Stomach (tissue), 9 donors: Measurements from ENCODE around the gene RING1. TPM values are rescaled to one million over a fixed set of nuclear protein-coding genes. Genes with fewer than 3 reads are reported as not detected.

ENCODE experiments used
- DNase-seq, 2 donors: peaks; one replicate each; pipeline versions ENCODE4 v3.0.0 to v3.0.0-alpha.2; 2013 to 2019
- H3K27ac ChIP-seq, 5 donors: fragments of 200-600 bp in 4 of 5; sonication (generic) in 4 of 5; one replicate each; pipeline ENCODE4 v1.5.1; 2013 to 2019; ENCODE audit warnings: mild to moderate bottlenecking in 1 of 5, moderate library complexity in 1 of 5
- H3K27me3 ChIP-seq, 3 donors: fragments of 200-600 bp; sonication (generic); one replicate each; pipeline ENCODE4 v1.5.1; 2017 to 2019; ENCODE audit warnings: mixed run types in 1 of 3
- H3K36me3 ChIP-seq, 4 donors: fragments of 200-600 bp; sonication (generic); 1 replicate in 3 of 4; 2 replicates in 1 of 4; pipeline ENCODE4 v1.5.1; 2016 to 2019
- H3K4me1 ChIP-seq, 4 donors: fragments of 200-600 bp; sonication (generic); one replicate each; pipeline ENCODE4 v1.5.1; 2016 to 2019
- H3K4me3 ChIP-seq, 4 donors: fragments of 200-600 bp; sonication (generic) in 3 of 4; one replicate each; pipeline ENCODE4 v1.5.1; 2016 to 2019; ENCODE audit warnings: mild to moderate bottlenecking in 1 of 4
- H3K9me3 ChIP-seq, 4 donors: fragments of 200-600 bp; sonication (generic); one replicate each; pipeline ENCODE4 v1.5.1; 2016 to 2019
- EP300 ChIP-seq: sonication (generic); formaldehyde crosslinking; IDR thresholded peaks from one replicate; pipeline ENCODE4 v1.6.1; 2017; ENCODE audit warnings: antibody characterized with exemption
- POLR2A ChIP-seq, 4 donors: fragments of 450-650 bp; IDR thresholded peaks; one replicate each; pipeline ENCODE4 v1.6.1; 2016; ENCODE audit warnings: antibody characterized with exemption in 4 of 4, control low read depth in 2 of 4, mild to moderate bottlenecking in 1 of 4, moderate library complexity in 1 of 4
- POLR2AphosphoS5 ChIP-seq, 3 donors: sonication (generic); formaldehyde crosslinking; IDR thresholded peaks; one replicate each; pipeline ENCODE4 v1.6.1; 2016; ENCODE audit warnings: antibody characterized with exemption in 3 of 3
- WGBS, 5 donors: extraction: QIAGEN DNeasy Blood & Tissue Kit in 3 of 5; methylation state at CpG; one replicate each; pipeline versions ENCODE4 v1.1.5 to v1.1.7; 2013 to 2018; 5-methylcytosine and 5-hydroxymethylcytosine counted together
- intact Hi-C: fragments of 100-400 bp; cut with DNase I; formaldehyde crosslinking; loops from one replicate; pipeline ENCODE4 v1.15.1; 2023; ENCODE audit warnings: low total_unique reads
- polyA plus RNA-seq, 3 donors: library from polyadenylated mRNA; stranded (reverse); fragments of 200-250 nt; gene quantifications; one replicate each; pipeline ENCODE4 v1.2.3, GENCODE V29; 2013
- total RNA-seq, 5 donors: library from RNA; depleted of rRNA; stranded (reverse); fragments of >200 nt; gene quantifications; one replicate each; pipeline versions ENCODE4 v1.1.0 to v1.2.3, GENCODE V29; 2014 to 2016
- TF ChIP-seq, protein P1 (sequence below), 7 experiments: fragments of 450-650 bp in 4 of 7; fragments of 200-600 bp in 3 of 7; sonication (generic) in 3 of 7; IDR thresholded peaks; one replicate each; pipeline ENCODE4 v1.5.1; 2016 to 2019; ENCODE audit warnings: antibody characterized with exemption in 7 of 7, control low read depth in 2 of 7, mild to moderate bottlenecking in 1 of 7
- donor health status: healthy with polysubstance abuse.
- donor health status: Bipolar disorder and iron deficiency.
- donor health status: healthy.

RING1 gene
- total and polyA plus RNA-seq, 8 donors = 14.3 to 140 (median 28.9) TPM

DNA sequence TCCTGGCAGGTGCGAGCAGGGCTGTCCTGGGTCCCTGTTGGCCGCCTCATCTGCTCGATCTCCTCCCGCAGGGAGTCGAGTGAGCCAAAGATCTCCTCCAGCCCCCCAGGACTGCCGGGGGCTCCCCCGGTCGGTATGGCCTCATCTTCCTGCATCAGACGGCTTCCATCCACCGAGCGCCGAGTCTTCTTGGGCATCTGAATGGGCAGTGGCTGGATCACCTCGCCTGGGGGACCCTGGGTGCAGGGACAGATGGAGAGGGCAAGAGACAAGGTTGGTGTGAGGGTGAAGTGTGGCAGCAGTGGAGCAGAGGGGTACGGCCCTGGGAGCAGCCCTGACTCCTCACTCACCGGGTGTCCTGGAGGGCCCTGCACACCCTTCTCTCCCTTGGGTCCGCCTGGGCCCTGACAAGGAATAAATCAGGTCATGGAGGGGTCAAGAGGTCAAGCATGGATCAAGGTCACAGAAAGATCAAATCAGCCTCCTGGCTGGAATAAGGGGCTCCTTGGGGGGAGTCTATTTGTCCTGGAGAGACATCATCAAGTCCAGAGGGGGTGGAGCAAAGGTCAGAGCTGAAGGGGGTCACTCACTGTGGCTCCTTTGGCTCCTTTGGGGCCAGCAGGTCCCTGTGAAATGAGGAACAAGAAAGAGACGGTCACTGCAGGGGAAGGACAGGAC is 42.6 kb upstream of the RING1 start:
- WGBS, 5 donors = 86 to 91% (median 87%) methylated on average over 14 to 17 of the region's 17 CpGs
- intact Hi-C loops = no loop called here
- no peak overlapping the region for H3K4me3 ChIP-seq
- H3K36me3 ChIP-seq = no peaks in the 10 kb centered on the region
- H3K9me3 ChIP-seq = no peaks in the 10 kb centered on the region
- peaks cover 13 to 17% (median 15%) of the 10 kb centered on the region in 4 donors for H3K4me1 ChIP-seq
- H3K27me3 ChIP-seq = peaks cover 0 to 6% (median 0%) of the 10 kb centered on the region in 3 donors
- H3K27ac ChIP-seq = no peak overlapping the region
- no peak for TF ChIP-seq POLR2A (IDR thresholded peaks at IDR 0.05)
- TF ChIP-seq EP300 = no peak
- TF ChIP-seq, protein P1, sequence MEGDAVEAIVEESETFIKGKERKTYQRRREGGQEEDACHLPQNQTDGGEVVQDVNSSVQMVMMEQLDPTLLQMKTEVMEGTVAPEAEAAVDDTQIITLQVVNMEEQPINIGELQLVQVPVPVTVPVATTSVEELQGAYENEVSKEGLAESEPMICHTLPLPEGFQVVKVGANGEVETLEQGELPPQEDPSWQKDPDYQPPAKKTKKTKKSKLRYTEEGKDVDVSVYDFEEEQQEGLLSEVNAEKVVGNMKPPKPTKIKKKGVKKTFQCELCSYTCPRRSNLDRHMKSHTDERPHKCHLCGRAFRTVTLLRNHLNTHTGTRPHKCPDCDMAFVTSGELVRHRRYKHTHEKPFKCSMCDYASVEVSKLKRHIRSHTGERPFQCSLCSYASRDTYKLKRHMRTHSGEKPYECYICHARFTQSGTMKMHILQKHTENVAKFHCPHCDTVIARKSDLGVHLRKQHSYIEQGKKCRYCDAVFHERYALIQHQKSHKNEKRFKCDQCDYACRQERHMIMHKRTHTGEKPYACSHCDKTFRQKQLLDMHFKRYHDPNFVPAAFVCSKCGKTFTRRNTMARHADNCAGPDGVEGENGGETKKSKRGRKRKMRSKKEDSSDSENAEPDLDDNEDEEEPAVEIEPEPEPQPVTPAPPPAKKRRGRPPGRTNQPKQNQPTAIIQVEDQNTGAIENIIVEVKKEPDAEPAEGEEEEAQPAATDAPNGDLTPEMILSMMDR (IDR thresholded peaks at IDR 0.05) = no peak
- no peak for TF ChIP-seq POLR2AphosphoS5 (IDR thresholded peaks at IDR 0.05)
- DNase-seq = no peak

DNA sequence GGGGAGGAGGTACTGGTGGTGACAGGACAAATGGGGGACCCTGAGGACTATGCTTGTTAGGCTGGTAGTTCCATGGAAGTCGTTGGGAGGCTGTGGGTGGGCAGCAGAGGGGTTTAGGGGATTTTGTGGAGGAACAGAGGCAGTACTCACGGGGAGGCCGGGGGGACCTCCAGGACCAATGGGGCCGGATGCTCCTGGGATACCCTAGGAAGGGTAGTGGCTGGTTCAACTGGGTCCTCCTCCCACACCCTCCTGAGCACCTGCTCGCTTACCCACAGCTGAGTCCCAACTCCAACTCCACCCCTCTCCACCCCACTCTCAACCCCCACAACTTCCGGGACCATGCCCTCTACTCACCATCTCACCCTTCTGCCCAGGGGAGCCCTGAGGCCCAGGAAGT is 41.9 kb upstream of the RING1 start:
- Histone ChIP-seq H3K4me1 (peaks cover 7 to 10% (median 9%) of the 10 kb centered on the region in 4 donors), H3K4me3 (no peak overlapping the region), H3K36me3 (no peaks in the 10 kb centered on the region), H3K27ac (no peak overlapping the region), H3K9me3 (no peaks in the 10 kb centered on the region), H3K27me3 (peaks cover 0 to 6% (median 0%) of the 10 kb centered on the region in 3 donors)
- whole genome bisulfite sequencing, 5 donors = 71 to 92% (median 85%) methylated on average over 3 to 6 of the region's 6 CpGs
- intact Hi-C loops = no loop called here
- TF ChIP-seq EP300 (no peak), POLR2A (IDR thresholded peaks at IDR 0.05) (no peak), POLR2AphosphoS5 (IDR thresholded peaks at IDR 0.05) (no peak)
- TF ChIP-seq, protein P1 (IDR thresholded peaks at IDR 0.05) = no peak
- DNase-seq = no peak

DNA sequence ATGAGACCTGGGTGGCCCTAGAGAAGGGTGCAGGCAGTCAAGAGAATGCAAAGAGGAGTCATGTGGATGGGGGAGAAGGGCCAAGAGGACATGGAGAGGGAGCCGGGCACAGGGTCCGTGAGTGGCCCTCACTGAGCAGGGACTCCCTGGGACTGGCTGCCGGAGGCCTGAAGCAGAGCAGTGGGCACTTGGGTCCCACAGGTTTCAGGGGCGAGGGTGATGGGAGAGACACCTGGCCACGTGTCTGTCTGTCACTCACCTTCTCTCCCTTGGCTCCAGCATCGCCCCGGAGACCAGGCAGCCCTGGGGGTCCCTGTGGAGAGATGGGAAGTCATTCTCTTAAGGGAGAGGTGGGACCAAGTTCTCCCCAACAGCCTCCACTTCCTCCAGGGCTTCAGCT is 41.5 kb upstream of the RING1 start:
- intact Hi-C loops = no loop called here
- Histone ChIP-seq H3K4me1 (peaks cover 2 to 6% (median 5%) of the 10 kb centered on the region in 4 donors), H3K27me3 (peaks cover 0 to 6% (median 0%) of the 10 kb centered on the region in 3 donors), H3K27ac (no peak overlapping the region), H3K9me3 (no peaks in the 10 kb centered on the region), H3K36me3 (no peaks in the 10 kb centered on the region), H3K4me3 (no peak overlapping the region)
- WGBS, 5 donors = 78 to 90% (median 84%) methylated on average over 3 to 7 of the region's 7 CpGs
- no peak for TF ChIP-seq EP300
- TF ChIP-seq POLR2A (IDR thresholded peaks at IDR 0.05) = no peak
- TF ChIP-seq POLR2AphosphoS5 (IDR thresholded peaks at IDR 0.05) = no peak
- TF ChIP-seq, protein P1 (IDR thresholded peaks at IDR 0.05) = no peak
- DNase-seq = no peak

DNA sequence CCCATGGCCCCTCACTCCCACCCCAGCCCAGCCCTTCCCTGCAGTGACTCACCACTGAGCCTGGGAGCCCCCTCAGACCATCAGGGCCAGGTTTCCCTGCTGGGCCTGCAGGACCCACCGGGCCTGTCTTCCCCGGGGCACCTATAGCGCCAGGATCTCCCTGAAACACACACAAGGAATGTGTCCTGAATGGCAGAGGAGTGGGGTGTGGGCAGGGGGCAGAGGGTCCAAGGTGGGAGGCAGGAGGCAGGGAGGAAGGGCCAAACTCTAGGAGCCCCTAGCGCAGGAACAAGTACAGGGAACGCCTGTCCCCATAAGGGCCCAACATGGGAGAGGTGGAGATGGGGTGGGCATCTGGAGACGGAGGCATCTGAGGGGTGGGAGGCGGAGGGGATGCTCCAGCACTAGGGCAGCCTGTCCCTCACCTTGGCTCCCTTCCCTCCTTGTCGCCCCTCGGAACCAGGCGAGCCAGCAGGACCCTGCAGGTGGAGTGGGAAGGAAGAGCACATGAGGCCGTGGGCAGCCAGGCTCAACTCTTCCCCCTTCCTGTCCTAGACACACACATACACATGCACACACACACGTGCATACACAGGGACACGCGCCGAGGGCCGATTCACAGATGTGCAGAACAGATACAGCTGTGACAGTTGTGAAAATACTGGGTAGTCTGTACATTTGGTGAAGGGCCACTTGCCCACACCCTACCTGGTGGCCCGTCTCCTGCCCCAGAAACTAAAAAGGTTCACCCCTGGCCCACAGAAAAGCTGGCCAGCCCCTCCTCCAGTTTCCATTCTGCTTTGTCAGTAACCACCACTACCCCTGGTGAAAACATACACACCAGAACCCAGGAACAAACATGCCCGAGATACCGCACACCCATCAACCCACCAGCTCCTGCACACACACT is 40.7 kb upstream of the RING1 start:
- H3K4me1 ChIP-seq = no peaks in the 10 kb centered on the region
- H3K27me3 ChIP-seq = peaks cover 0 to 12% (median 3%) of the 10 kb centered on the region in 3 donors
- no peaks in the 10 kb centered on the region for H3K36me3 ChIP-seq
- H3K4me3 ChIP-seq = no peak overlapping the region
- no peak overlapping the region for H3K27ac ChIP-seq
- DNase-seq = no peak
- 84 to 92% (median 86%) methylated on average over 14 to 19 of the region's 19 CpGs for WGBS, 5 donors
- TF ChIP-seq, protein P1 (IDR thresholded peaks at IDR 0.05) = no peak
- TF ChIP-seq POLR2A (IDR thresholded peaks at IDR 0.05) = no peak
- TF ChIP-seq EP300 = no peak
- TF ChIP-seq POLR2AphosphoS5 (IDR thresholded peaks at IDR 0.05) = no peak
- intact Hi-C loops = no loop called here
- H3K9me3 ChIP-seq = no peaks in the 10 kb centered on the region
